Breast epithelium (tissue), 3 donors: ENCODE results near the gene NGFR.

ENCODE experiments used
- POLR2A ChIP-seq: fragments of 450-650 bp; IDR thresholded peaks from one replicate; pipeline ENCODE4 v1.6.1; 2016; ENCODE audit warnings: antibody characterized with exemption, mild to moderate bottlenecking, moderate library complexity
- POLR2AphosphoS5 ChIP-seq, 3 donors: sonication (generic); formaldehyde crosslinking; IDR thresholded peaks; one replicate each; pipeline ENCODE4 v1.6.1; 2017; ENCODE audit warnings: antibody characterized with exemption in 3 of 3
- TF ChIP-seq, protein P1 (sequence below), 3 donors: fragments of 450-650 bp; IDR thresholded peaks; one replicate each; pipeline ENCODE4 v1.5.1; 2016 to 2017; ENCODE audit warnings: antibody characterized with exemption in 3 of 3, mild to moderate bottlenecking in 3 of 3, moderate library complexity in 3 of 3

DNA sequence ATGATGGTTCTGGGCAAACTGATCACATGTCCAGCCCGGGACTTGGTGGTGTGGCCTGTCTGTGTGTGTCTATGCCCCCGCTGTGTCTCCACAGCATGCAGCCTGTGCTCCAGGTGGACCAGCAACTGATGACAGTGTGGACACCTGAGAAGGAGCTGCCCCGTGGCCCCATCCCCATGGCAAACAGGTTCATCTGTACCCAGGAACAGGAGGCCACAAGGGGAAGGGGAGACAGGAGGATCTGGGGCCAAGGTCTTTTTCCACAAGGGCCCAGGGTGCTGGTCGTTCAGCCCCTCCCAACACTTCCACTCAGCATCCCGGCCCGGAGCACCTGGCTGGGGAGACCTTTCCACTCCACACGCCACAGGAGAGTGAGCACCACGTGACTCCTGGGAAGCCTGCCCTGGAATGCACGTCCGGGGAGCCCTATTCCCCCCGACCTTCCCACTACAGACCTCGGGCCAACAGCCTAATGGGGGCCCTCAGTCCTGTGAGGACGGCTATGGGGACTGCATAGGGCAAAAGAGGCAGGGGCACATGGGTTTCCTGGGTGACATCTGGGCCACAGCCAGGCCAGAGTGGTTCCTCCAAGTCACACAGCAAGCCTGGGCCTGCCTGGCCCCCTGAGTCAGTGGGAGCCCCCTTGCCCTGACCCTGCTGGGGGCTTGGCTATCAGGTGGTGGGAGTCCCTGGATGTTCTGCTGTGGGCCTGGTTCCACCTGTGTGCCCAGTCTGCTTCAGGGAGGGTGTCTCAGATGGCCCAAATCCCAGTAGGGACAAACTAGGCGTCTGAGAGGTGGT, 59.8 kb downstream of the NGFR start:
- TF ChIP-seq POLR2AphosphoS5 (IDR thresholded peaks at IDR 0.05), result no peak
- TF ChIP-seq, protein P1, sequence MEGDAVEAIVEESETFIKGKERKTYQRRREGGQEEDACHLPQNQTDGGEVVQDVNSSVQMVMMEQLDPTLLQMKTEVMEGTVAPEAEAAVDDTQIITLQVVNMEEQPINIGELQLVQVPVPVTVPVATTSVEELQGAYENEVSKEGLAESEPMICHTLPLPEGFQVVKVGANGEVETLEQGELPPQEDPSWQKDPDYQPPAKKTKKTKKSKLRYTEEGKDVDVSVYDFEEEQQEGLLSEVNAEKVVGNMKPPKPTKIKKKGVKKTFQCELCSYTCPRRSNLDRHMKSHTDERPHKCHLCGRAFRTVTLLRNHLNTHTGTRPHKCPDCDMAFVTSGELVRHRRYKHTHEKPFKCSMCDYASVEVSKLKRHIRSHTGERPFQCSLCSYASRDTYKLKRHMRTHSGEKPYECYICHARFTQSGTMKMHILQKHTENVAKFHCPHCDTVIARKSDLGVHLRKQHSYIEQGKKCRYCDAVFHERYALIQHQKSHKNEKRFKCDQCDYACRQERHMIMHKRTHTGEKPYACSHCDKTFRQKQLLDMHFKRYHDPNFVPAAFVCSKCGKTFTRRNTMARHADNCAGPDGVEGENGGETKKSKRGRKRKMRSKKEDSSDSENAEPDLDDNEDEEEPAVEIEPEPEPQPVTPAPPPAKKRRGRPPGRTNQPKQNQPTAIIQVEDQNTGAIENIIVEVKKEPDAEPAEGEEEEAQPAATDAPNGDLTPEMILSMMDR (IDR thresholded peaks at IDR 0.05), result no peak
- no peak for TF ChIP-seq POLR2A
